ENCODE data around the gene DEDD.

The DEDD gene

DNA sequence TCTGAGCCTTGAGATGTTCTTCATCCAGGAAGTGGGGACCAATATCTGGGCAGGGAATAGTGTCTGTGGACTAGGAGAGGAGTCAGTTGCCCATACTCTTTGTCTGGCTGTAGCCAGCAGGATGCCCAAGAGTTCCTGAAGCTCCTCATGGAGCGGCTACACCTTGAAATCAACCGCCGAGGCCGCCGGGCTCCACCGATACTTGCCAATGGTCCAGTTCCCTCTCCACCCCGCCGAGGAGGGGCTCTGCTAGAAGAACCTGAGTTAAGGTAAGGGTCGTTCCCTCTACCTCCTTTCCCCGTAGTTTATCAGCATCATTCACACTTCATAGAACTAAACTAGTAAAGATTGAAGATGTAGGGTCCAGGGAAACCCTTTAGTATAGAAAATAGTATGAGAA lies 30.3 kb upstream of the DEDD start:
- no peak for DNase-seq

DNA sequence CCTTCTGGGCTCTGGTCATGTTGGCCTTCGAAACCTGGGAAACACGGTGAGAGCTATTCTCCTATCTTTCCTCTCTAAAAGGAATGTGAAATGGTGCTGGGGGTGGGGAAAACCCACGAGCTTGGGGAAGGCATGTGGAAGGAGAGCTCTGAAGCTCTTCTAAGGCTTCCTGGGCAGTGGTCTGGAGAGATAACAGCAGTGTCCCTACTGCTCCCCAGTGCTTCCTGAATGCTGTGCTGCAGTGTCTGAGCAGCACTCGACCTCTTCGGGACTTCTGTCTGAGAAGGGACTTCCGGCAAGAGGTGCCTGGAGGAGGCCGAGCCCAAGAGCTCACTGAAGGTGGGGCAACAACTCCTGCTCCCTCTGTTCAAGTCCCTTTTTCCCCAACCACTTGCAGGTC lies 29.6 kb upstream of the DEDD start:
- DNase-seq = no peak

DNA sequence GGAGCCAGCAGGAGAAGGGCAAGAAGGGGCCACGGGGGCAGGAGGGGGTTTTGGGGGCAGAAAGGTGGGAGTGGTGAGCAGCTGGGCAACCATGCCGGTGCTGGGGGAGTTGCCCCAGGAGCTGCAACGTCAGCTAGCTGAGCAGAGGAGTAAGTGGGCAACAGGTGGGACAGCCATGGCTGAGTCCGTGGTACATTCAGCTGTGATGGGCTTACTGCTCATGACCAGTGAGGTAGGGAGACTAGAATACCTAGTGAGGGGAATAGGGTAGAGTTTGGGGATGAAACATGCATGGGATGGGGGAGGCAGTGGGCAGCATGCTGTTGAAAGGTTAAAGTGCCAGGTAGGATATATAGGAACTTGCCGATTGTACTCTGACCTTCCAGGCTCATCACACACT lies 29.2 kb upstream of the DEDD start:
- no peak for DNase-seq

DNA sequence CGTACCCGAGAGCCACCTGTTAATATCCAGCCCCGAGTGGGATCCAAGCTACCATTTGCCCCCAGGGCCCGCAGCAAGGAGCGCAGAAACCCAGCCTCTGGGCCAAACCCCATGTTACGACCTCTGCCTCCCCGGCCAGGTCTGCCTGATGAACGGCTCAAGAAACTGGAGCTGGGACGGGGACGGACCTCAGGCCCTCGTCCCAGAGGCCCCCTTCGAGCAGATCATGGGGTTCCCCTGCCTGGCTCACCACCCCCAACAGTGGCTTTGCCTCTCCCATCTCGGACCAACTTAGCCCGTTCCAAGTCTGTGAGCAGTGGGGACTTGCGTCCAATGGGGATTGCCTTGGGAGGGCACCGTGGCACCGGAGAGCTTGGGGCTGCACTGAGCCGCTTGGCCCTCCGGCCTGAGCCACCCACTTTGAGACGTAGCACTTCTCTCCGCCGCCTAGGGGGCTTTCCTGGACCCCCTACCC lies 28.2 kb upstream of the DEDD start:
- DNase-seq = no peak

DNA sequence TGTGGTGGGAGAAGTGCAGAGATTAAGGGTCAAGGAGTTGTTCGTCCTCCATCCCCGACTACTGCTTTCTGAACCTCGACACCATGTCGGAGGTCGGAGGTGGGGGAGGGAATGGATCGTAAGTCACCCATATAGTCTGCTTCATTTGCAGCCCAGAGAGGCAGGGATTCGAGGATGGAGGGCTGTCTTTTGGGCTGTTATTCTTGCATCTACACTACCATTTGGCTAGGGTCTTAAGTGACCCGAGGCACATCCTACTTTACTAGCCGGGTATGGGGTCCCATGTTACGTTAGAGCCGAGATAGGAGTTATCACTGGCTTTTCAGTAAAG lies 27.4 kb upstream of the DEDD start:
- DNase-seq = no peak

DNA sequence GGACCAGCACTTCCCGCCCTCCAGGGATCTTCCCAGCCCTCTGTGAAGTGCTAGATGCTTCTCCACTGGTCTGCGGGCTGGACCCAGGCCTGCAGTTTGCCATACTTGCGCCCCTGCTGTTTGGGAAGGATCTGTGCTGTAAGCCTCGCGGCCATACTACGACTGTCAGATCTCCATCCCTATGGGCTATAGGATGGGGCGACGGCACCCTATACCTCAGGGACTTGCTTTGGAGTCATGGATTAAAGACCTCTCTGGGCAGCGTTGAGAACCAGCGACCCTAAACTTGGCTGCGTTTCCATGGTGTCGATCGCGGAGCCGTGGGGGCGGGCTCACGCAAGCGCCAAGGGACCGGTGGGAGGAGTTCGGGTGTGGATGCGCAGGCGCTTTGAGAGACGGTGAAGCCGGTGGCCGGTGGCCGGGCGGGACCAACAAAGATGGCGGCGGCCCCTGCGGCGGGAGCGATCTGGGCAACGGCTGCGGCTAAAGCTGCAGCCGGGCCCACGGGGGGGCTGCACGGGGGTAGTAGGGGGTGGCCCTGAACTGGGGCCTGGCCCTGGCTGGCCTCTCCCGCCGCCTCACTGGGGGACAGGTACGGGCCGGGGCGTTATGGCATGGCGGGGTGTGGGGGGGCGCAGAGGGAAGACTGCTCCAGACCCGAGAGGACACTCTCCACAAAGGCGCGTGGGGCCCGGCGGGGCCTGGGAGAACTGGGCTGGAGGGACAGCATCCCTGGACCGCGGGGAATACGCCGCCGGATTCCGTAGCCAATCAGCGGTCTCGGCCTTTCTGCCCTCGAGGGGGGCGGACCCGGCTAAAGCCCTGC lies 26.8 kb upstream of the DEDD start, which contains the start of gene USP21:
Gene USP21 (plus strand): TSS at position 414 of the 826 bp plus-strand sequence. CDS start 1,141 bp downstream, outside the sequence.
- peak; percentile 97 for DNase-seq

DNA sequence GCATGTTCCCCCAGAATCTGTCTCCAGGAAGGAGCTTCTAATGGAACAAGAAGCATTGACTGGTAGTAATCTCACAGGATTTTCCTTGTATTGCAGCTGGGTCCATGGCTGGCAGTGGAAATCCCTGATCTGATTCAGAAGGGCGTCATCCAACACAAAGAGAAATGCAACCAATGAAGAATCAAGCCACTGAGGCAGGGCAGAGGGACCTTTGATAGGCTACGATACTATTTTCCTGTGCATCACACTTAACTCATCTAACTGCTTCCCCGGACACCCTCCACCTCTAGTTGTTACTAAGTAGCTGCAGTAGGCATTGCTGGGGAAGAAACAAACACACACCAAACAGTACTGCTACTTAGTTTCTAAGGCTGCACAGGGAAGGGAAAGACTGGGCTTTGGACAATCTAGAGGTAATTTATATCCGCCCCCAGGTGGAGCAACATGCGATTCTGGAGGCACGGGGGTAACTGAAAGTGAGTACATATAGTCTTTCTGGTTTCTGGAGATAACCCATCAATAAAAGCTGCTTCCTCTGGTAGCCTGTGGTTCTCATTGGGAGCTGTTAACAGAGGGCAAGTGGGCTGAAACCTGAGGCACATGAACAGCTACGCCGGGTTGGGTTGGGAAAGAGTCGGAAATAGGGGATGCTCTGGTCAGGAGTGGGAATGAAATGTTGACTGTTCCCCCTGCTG lies 26.0 kb upstream of the DEDD start:
- DNase-seq = peak; percentile 77

DNA sequence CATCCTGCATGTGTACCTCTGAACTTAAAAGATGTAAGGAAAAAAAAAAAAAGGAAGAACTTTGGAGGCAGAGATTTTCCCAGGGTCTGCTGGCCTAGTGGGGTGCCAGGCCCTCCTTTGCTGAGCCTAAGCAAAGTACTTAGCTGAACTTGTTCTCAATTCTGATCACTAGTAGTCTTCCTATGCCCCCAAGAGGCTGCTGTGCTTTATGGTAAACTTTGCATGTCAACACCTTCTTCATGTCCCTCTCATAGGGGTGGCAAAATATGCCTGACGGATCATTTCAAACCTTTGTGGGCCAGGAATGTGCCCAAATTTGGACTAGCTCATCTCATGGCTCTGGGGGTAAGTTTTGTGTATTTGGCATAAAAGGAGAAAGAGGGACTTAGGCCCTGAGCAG lies 25.4 kb upstream of the DEDD start:
- no peak for DNase-seq

DNA sequence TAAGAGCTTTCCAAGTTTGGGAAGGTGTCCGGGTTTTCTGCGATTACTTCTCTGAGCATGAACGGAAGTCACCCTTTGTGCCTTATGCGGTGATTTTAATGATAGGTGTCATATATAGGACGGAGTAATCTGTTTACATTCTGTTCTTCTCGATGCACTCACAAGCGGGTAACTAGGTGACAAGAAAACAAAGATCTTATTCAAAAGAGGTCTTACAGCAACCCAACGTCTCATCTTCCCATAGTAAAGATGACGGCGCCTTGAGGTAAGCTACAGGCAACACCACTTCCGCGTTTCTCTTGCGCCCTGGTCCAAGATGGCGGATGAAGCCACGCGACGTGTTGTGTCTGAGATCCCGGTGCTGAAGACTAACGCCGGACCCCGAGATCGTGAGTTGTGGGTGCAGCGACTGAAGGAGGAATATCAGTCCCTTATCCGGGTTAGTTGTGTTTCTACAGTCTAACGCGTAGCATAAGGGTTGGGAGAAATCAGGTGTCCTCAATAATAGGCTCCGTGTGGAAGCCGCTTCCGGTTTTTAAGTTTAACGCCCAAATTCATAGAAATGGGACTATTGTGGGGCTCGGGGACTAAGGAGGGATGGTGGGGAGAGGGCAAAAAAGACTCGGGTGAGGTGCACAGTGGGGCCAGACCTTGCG lies 21.3 kb upstream of the DEDD start, which contains the start of gene UFC1:
Gene UFC1 (plus strand): TSS at position 297 of the 656 bp plus-strand sequence. CDS start 20 bp downstream, at position 317.
- DNase-seq = peak; percentile 97

DNA sequence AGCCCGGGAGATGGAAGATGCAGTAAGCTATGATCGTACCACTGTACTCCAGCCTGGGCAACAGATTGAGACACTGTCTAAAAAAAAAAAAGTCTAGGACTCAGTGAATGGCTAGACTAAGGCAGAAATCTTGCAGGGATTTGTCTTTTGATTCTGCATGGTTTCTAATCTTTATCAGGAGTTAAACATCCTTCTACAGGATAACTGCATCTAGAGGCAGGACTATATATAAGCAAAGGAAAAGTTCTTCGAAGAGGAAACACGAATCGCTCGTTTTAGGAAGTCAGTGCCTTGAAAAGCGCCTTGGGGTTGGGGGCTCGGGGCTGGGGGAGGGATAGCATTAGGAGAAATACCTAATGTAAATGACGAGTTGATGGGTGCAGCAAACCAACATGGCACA lies 20.7 kb upstream of the DEDD start:
- no peak for DNase-seq

DNA sequence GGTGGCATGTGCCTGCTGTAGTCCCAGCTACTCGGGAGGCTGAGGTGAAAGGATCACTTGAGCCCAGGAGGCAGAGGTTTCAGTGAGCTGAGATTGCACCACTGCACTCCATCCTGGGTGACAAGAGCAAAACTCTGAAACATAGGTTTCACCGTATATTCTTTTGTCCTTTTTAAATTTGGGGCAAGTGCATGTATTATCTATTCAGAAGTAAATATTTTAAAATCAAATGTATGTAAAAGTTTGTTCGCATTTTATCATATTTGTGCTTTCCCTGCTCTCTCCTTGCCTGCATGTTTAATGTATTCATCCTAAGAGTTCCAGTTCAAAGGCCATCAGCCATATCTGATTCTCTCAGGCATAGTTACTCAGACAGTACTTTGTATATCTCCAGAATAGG lies 13.4 kb upstream of the DEDD start:
- no peak for DNase-seq

DNA sequence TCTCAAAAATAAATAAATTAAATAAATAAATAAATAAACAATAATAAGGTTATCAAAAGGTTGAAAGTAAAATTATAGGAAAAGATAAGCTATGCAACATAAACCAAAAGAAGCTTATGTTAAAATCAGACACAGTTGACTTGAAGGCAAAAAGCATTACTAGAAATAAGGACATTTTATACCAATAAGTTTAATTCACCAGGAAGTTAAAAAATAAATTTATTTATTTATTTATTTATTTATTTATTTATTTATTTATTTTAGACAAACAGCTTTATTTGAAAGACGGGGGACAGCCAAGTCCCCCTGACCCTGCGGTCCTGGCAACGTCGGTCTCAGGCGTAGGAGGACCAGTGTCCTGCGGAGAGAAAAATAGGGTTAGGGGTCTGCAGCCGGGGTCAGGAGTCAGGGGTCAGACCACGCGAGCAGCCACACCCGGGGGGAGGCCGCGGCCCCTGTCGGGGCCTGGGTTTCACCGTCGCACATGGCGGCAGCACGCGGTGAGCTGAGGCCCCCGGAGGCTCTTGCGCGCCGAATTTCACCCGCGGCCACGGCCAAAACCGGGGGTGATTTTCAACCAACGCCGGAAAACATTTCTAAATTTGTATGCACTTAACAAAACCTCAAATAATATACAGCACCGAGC lies 8.4 kb upstream of the DEDD start:
- no peak for DNase-seq

DNA sequence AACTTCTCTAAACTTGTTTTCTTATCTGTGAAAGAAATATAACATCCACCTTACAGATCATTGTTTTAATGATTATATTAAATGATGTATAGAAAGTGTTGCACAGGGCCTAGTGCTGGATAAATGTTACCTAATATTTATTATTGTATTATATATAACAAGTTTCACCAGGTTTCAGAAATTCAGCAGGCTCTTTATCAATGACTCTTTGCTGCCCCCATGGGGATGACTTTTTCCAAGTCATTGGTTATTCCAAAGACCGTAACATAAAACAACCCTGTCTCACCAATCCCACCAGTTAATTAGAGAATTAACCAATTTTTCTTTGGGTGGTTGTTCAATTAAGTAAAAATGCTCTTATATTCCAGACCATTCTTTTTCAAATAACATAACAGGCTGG lies 7.3 kb upstream of the DEDD start:
- peak; percentile 85 for DNase-seq

DNA sequence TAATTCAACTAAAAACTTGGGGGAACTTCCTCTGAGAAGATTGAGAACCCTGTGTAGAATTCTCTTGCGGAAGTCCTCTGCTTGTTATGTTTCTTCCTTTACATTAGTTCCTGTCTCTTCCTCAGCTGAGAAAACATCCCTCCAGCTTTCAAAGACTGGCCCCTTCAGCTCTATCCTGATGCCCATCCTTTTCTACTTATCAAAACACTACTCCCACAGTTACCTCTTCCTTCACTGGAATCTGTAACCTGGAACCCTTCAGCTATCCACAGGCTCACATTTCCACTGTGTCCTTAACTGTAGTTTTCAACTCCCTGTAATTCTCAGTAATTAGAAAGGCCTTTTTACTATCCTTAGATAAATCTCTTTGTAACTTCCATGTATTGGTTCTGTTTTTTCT lies 6.0 kb upstream of the DEDD start:
- DNase-seq = no peak

DNA sequence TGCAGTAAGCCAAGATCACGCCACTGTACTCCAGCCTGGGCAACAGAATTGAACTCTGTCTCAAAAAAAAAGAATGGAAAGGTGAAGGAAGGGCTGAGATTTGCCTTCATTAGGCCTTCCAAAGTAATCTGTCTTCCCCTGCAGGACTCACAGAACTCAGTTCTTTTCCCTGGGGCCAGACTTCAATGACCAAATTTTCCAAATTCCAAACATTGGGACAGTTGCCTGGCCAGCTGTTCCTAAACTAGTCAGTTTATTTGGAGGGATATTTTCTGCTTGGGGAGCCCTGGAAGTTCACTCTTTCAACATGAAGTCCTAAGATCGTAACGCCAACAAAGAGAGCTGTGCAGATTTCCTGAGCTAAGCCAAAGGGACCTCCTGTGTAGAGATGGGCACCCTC lies 5.4 kb upstream of the DEDD start:
- DNase-seq = no peak

DNA sequence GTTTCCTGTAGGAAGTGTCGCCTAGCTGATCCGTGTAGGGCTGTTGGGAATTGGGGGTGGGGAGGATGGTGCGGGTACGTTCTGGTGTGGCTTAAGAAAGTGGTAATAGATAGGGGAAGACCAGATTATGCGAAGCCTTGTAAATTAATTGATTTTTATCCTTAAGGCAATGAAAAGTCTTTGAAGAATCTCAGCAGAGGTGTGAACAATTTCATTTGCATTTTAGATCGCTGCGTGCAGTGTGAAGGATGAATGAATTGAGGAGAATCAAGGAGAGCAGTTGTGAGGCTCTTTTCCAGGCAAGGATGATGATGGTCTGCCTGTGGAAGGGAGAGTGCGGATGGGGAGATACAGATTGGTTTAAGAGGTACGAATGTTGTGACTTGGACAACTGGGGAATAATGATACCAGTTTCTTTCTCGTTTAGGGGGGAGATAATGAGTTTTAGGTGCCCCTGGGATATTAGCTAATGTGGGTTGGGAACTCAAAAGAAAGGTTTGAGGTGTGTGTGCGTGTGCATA lies 813 bp upstream of the DEDD start:
- DNase-seq = peak; percentile 20

DNA sequence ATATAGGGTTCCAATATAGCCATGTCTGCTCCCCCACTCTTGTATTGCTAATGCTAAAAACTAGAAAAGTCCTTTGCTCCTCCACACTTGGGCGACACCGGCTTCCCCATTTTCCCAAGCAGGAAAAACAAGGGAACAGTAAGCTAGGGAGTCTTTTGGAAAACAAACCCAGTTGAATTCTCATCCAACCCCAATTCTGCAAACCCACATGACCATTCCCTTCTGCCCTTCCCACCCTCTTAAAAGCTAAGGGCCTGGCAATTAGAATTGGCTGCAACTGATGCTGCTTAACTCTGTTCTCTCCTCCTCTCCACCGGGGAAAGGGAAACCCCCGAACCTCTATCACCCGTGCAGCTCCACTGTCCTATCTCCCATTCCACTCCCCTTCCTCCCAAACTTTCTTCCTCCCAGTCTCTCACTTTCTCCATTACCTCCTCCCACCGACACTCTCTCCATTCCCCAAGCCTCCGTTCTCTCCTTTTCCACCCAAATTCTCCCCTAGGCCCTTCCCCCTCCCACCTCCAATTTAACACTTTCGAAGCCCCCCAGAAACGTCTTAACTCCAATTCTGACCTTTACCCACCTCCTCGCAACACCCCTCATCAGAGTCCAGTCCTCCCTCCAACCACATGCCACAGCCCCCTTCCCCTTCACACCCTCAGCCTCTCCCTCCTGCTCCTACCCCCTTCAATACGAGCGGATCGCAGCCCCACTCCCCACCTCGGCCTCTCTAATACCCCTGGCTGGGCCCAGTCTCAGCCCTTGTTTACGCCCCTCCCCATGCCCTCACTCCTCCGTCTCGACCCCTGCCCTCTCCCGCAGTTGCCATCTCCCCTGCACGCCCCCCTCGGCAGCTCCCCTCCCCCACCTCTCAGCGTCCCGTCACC lies 701 bp downstream of the DEDD start:
- DNase-seq = peak; percentile 31

DNA sequence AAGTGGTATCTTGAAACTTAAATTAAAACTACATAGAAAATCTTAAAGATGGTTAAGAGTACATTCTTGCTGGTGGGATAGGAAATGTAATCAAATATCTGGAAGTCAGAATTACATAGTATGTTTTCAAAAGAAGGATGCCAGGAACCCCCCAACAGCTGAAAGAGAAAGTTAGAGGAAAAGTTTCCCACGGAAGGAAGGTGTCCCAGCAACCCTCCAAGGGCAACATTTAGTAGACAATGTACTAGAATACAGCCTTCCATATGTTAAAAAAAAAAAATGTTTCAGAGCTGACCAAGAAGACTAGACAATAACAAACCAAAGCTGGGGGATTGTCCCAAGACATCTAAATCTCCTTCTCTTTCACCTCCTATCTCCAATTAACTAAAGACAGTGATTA lies 2.2 kb downstream of the DEDD start:
- no peak for DNase-seq

DNA sequence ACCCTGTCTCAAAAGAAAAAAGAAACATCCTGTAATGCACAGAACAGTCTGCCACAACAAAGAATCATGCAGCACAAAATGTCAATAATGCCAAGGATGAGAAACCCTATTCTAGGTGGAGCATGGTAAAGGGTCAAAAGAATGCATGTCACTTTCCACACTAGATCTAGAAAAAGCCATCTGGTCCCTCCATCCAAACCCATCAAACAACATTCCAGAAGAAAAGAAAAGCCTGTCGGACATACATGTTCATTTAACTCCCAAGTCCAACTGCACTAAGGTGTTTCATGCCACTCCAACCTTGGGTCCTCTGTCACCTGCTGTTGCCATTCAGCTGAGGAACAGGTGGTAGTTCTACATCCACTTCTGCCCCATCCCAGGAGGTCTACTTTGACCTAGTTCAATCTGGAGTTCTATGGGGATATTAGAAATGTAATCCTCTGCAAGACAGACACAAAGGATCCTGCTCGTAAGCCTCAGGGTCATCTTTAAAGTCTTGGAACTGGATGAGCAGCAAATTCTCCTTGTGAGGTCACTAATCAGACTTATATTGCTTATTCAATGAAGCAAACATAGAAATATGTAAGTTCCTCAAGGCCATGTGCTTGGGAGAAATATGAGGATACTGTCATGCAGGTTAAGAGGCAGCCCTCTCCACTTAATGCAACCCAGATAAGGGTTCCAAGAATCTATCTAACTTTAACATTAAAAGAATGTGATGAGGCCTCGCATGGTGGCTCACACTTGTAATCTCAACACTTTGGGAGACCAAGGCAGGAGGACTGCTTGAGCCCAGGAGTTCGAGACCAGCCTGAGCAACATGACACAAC lies 3.7 kb downstream of the DEDD start:
- no peak for DNase-seq

DNA sequence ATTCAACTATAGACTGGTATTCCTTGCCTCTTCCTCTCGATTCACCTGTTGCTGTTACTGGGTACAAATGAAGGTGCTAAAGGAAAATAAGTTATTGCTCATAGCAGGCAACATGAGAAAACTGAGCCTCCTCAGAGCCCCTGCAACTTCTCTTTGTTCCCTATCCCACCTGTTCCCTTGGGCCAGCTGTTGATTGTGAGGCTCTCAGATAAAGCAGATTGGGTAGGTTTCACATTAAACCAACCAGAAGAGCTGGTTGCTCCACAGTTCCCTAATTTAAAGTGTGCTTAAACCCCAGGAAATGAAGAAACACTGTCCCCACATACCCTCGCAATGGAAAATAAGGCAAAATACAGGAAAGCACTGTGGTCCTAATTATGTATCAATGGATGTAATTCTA lies 4.8 kb downstream of the DEDD start:
- peak; percentile 37 for DNase-seq

DNA sequence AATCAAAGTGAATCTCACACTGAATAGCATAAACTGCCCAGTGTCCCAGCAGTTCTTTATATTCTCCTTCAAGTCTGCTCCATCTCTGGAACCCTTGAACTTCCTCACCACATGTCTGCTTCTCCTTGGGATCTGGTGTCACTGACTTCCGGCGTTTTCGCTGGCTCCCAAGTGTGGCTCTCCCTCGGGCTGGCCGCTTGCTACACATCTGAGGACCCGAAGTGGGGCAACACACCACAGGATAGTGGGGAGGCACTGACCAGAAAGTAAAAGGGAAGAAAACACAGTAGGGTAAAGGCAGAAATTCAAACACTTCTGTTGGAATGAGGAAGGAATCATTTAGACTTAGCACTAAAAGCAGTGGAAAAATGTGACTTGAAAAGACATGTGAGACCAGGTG lies 9.5 kb downstream of the DEDD start:
- no peak for DNase-seq
